ENCODE data around the gene FOXO6.

The FOXO6 gene

DNA sequence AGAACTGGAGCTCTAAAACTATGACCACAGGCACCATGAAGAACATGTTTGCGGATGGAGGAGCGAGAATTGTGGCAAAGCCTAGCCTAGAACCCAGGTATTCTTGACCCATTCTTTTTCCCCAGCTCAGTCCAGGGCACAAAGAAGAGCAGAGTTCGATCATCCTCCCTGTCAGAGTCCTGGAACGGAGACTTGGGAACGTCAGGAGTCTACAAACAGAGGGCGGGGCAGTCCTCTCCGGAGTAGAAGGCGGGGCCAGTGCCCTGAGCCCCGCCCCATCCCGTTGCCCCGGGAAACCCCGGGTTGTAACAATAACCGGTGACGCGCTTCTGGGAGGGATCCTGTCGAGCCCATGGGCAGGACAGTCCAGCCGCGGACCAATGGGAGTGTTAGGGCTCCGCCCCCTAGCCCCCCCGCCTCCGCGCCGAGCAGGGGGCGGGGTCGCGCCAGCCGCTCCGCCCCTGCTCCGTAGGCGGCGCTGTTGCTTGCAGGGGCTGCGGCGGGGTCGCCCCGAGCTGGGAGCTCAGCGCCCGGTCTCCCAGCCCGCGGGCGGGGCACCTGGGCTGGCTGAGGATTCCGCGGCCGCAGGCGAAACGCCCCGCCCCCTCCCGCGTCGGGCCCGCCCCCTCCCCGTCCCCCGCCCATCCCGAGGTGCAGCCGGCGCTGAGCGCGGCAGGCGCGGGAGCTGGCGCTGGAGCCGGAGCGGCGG lies at the start of gene FOXO6:
FOXO6 (plus strand) TSS at position 649 of the 709 bp plus-strand sequence.
- TF ChIP-seq, protein P1, sequence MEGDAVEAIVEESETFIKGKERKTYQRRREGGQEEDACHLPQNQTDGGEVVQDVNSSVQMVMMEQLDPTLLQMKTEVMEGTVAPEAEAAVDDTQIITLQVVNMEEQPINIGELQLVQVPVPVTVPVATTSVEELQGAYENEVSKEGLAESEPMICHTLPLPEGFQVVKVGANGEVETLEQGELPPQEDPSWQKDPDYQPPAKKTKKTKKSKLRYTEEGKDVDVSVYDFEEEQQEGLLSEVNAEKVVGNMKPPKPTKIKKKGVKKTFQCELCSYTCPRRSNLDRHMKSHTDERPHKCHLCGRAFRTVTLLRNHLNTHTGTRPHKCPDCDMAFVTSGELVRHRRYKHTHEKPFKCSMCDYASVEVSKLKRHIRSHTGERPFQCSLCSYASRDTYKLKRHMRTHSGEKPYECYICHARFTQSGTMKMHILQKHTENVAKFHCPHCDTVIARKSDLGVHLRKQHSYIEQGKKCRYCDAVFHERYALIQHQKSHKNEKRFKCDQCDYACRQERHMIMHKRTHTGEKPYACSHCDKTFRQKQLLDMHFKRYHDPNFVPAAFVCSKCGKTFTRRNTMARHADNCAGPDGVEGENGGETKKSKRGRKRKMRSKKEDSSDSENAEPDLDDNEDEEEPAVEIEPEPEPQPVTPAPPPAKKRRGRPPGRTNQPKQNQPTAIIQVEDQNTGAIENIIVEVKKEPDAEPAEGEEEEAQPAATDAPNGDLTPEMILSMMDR (IDR thresholded peaks at IDR 0.05), result peak; percentile 35

- TF ChIP-seq, protein P1 (IDR thresholded peaks at IDR 0.05), result no peak
These were observed 48.1 kb upstream of the FOXO6 start for GRCh38 chr1:41312991-41313645.

DNA sequence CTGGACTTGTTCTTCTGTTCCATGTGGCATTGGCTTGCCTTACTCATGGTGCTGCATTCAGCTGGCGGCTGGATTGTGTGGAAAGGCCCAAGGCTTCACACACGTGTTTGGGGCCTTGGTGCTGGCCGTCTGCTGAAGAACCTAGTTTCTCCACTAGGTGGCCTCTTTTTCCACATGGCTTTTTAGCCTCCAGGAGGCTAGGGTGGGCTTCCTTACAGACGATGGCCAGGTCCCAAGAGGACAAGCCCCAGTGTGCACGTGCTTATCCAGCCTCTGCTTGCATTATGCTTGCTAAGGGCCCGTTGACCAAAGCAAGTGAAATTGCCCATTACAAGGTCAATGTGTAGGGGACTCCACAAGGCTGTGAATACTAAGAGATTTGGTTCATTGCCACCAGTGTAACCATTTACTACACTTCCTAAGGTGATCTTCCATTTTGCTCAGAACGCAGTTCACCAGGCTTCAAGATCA lies 47.5 kb upstream of the FOXO6 start:
- TF ChIP-seq, protein P1 (IDR thresholded peaks at IDR 0.05), result peak; percentile 54

DNA sequence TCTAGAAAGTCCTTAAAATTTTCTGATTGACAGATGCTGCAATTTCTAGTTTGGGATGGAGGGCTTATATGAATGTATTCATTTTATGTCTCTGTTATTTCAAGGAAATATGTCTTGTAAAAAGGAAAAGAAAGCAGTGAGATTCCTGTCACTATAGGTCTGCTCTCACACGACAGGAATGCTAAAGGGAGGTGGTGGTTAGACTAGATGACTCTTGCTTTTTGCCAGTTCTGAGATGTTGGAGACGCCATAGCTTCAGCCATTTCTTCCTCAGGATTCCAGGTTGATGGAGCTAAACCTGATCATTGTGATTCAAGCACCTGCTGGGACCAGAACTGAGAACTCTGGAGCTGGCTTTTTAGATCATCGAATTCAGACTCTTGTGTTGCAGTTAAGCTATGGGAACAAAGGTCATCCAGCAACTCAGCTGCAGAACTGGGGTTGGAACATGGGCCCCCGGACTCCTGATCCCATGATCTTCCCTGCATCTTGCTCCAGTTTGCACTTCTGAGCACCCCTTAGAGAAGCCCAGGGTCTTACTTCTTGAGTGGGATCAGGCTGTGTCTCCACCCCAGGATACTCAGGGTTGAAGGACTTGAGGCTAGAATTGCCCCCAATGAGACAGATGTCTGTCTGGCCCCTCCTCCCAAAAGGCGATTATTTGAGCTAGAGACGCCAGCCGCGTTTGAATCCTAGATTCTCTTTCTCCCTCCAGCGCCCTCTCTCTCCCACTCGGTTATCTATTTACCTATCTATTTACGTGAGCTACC lies 46.7 kb upstream of the FOXO6 start:
- TF ChIP-seq, protein P1 (IDR thresholded peaks at IDR 0.05), result no peak

DNA sequence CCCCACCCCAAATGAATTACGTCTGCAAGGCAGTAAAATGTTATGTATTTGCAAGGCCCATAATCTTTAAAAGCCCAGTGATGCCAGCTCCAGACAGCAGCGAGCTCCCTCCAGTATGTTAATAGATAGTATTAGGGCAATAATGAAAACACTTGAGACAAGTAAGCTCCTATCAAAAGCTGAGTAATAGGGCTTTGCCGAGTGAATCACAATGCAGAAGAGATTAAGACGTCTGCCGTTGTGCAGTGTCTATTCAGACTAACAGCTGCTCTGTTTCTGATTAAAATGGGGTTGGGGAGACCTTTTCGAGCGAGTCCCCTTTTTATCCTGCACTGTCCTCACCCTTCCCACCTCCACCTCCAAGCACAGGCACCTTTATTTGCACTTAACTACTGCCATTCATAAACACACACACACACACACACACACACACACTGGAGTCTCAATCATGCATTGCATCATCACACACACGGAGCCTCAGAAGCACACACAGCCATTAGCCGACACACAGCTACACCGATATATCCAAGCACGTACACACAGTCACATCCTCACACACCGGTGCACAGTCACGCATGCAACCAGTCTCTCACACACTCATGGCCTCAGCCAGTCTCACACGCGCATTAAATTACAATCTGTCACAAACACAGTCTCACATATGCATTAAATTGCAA lies 46.0 kb upstream of the FOXO6 start:
- TF ChIP-seq, protein P1 (IDR thresholded peaks at IDR 0.05), result no peak

DNA sequence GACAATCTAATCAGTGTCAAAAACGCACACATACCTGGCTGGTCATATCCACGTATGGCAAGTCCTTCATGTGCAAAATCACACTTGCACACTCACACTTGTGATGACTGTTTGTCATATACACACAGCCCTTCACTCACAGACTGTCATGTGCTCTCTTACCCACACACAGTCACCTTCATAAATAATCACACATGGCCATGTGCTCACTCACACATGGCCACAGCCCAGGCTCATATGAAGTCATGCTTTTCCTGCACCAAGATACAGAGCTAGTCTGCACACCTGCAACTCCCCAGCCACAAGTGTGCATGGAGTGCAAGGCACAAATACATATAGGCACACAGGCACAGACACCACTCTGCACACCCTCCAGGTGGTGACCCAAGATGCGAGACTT lies 45.4 kb upstream of the FOXO6 start:
- TF ChIP-seq, protein P1 (IDR thresholded peaks at IDR 0.05), result no peak

GRCh38 chr1:41317361-41317760 lies 43.9 kb upstream of the FOXO6 start:
- TF ChIP-seq, protein P1 (IDR thresholded peaks at IDR 0.05), result no peak
